Measurements from ENCODE around the gene PRKAR1B.

DNA sequence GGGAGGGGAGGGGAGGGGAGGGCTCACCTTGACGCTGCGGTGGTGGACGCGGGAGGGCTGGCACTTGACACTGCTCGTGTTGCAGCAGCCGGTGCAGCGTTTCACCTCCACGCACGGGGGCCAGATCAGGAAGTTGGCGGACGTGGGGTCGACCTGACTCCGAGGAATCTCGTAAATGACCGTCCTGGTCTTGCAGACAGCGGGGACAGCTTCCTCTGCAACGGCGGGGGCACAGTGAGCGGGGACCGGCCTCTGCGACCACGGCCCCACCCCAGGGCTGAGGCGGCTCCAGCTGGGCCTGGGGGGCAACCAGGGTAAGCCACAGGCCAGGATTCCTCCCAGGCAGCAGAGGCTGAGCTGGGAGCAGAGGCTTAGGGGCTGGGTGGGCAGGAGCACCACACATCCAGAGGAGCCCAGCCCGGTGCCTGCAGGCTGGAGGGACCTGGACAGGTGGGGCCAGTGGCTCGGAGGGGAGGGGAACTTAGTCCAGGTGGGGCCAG lies 216.2 kb downstream of the PRKAR1B start:
- TF ChIP-seq, protein P1, sequence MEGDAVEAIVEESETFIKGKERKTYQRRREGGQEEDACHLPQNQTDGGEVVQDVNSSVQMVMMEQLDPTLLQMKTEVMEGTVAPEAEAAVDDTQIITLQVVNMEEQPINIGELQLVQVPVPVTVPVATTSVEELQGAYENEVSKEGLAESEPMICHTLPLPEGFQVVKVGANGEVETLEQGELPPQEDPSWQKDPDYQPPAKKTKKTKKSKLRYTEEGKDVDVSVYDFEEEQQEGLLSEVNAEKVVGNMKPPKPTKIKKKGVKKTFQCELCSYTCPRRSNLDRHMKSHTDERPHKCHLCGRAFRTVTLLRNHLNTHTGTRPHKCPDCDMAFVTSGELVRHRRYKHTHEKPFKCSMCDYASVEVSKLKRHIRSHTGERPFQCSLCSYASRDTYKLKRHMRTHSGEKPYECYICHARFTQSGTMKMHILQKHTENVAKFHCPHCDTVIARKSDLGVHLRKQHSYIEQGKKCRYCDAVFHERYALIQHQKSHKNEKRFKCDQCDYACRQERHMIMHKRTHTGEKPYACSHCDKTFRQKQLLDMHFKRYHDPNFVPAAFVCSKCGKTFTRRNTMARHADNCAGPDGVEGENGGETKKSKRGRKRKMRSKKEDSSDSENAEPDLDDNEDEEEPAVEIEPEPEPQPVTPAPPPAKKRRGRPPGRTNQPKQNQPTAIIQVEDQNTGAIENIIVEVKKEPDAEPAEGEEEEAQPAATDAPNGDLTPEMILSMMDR (IDR thresholded peaks at IDR 0.05): no peak
- no peak for TF ChIP-seq POLR2A (IDR thresholded peaks at IDR 0.05)
- no peak for TF ChIP-seq EP300 (IDR thresholded peaks at IDR 0.05)
